HG03135 (cell line): ENCODE results near the gene SHTN1.
A peak's percentile ranks its signal among the peaks of the same experiment; 100 is the strongest.

Experiments used
- ATAC-seq: cut with Tn5 transposase; IDR thresholded peaks from one replicate; pipeline ENCODE4 v1.9.1; 2021; ENCODE audit warnings: mild to moderate bottlenecking, moderate library complexity; ENCODE audit not compliant: unreplicated experiment

SHTN1 gene, protein sequence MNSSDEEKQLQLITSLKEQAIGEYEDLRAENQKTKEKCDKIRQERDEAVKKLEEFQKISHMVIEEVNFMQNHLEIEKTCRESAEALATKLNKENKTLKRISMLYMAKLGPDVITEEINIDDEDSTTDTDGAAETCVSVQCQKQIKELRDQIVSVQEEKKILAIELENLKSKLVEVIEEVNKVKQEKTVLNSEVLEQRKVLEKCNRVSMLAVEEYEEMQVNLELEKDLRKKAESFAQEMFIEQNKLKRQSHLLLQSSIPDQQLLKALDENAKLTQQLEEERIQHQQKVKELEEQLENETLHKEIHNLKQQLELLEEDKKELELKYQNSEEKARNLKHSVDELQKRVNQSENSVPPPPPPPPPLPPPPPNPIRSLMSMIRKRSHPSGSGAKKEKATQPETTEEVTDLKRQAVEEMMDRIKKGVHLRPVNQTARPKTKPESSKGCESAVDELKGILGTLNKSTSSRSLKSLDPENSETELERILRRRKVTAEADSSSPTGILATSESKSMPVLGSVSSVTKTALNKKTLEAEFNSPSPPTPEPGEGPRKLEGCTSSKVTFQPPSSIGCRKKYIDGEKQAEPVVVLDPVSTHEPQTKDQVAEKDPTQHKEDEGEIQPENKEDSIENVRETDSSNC

DNA sequence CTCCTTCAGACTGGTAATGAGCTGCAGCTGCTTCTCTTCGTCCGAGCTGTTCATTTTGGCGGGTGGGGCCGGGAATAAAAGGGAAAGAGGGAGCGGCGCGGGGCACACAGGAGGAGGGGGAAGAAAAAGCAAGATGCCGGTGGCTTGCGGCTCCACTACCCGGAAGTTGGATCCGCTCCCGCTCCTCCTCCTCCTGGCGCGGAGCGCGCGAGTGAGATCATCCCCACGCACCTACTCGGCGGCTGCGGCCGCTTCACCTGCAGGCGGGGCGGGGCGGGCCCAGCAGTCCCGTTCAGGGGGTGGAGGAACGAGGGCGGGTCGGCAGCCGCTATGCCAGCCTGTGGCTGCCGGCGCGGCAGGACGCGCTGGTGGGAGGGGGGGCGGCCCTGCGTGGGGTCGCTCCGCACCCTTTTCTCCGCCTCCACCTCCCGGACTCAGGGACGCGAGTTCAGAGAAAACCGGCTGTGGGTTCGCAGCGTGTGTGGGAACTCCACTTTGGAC is at the start of gene SHTN1:
Gene SHTN1 (minus strand): TSS at position 162 of the 501 bp plus-strand sequence. CDS start 108 bp downstream, at position 54.
- ATAC-seq = peak; percentile 48

DNA sequence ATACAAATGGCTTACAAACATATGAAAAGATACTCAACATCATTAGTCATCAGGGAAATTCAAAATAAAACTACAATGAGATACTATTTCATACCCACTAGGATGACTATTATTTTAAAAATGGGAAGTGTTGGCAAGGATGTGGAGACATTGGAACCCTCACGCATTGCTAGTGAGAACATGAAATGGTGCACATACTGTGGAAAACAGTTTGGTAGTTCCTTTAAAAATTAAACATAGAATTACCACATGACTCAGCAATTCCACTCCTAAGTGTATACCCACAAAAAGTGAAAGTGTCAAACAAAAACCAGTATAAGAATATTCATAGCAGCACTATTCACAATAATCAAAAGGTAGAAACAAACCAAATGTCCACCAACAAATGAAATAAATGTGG is 48.5 kb upstream of the SHTN1 start:
- ATAC-seq = no peak

DNA sequence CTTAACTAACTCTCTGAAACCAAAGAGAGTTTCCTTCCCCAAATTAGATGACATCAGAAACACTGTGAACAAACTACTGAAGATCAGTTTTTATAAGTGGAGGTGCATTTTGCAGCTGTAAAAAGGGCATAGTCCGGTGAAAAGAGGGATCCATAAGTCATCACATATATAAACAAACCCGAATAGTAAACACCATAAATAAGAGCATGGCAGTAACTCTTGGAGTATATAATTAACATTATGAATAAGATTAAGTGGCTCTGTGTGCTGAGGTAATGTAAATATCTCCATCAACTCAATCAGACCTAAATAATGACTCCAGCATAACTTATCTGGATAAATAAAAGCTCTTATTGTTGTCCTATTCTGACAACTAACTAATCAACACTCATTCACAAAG is 43.0 kb upstream of the SHTN1 start:
- ATAC-seq = no peak

DNA sequence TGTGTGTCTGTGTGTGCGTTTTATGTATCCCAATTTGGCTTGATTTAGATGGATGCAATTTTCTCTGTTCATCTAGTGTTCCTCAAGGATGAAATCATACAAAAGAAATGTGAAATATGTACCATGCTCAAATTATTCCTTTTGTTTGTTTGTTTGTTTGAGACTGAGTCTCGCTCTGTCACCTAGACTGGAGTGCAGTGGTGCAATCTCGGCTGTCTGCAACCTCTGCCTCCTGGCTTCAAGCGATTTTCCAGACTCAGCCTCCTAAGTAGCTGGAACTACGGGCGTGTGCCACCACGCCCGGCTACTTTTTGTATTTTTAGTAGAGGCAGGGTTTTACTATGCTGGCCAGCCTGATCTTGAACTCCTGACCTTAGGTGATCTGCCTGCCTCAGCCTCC is 11.3 kb upstream of the SHTN1 start:
- ATAC-seq = no peak

DNA sequence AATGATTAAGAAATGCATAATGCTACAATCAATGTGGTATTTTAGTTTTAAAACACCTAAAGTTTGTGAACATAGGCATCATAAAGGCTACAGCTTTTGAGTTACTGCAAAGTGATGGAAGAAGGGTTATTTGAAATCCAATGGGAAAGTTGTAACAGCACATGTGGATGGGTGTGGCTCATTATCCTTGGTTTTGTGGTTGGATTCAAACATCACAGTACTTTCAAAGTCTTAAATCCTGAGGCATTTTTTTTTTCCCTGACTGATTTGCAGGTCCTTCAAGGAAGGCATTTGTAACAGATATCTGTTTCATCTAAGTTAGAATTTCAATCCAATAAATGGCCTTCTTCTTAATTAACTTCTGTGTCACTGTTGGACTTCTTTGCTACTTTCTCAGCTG is 9.8 kb upstream of the SHTN1 start:
- no peak for ATAC-seq

DNA sequence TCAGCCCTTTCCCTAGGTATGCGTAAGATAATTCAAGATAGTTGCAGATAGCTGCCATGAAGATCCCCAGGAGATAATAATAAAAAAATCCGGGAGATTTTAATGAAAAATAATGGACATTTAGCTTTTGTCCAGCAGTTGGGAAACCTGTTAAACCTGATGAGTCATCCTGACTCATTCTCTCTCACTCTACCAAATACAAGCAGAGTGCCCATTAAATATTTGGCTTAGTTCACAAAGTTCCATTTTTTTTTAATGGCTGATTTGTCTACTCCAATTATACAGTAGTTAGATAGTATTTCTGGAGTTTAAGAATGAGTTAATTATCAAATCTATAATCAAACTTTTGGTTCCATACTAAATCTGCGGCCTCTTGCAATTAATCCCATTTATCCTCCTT is 2.1 kb upstream of the SHTN1 start:
- no peak for ATAC-seq

DNA sequence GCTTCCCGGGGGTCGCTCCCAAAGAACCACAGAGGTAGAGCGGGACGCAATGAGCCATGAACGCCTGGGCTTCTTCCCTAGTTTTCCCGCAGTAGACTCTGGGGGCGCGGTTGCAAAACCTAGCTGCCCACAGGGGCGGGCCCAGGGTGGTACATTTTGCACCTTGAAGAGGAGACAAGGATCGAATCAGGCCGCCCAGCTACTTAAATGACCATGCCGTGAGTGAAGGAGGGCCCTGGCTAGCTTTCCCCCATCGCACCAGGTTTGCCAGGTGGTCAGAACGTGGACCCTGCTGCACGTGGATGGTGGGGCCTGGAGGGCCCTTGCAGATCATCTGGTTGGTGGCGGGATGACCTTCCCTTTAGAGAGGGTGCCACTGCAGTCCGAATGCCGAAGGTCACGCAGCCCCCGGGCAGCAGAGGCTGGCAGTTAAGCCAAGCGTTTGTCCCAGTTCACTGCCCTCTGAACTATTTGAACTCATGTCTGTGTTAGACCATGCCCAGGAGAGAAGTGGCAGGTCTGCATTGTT is 604 bp upstream of the SHTN1 start:
- ATAC-seq = no peak

DNA sequence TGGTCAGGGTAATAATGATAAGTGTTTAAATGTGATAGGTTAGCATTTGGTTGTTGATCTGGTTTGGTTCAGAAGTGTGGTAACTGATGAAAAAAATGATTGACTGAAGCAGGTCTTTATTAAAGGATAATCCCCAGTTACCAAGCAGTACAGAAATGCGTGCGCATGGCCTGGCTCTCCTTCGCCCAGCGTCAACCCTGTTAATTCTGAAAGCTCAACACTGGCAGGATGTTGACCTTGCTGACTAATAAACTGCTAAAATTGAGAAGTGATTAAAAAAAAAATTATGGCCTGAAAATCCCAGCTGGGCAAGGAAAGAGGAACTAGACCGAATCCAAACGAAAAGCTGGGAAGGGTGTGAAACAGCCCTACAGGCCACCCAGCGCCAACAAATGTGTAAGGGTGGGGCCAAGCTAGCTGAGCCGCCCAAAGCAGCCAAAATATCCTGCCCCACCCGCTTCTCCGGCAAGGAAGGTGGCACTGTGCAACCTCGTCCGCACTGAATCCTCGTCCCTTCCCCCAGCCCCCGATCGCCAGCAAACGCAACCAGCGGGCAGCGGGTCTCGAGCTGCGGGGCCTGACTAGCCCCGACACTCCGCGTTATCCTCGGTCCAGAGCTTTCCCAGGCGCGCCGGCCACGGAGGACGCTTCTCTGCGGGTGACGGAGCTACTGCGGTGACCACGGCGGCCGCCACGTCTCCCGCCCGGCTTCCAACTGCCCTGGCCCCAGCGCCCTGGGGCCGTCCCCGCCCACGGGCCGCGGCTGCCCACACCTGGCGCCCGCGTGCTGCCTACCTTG is 561 bp downstream of the SHTN1 start:
- peak; percentile 44 for ATAC-seq

DNA sequence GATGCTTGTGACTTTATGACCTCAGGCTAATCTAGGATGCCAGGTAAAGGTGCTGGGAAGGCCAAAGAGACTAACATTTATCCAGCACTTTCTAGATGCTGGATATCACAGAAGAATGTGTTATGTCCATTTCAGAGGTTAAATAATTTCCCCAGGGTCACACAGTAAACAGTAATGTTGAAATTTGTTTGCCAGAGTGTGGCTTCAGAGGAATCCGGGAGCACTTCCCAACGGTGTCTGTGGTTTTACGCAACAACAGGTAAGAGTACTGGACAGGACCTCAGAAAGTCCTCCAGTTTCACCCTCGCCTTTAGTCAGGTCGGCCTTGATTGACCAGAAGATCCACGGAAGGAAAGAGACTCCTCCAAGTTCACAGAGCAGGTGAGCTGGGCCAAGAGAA is 1.7 kb downstream of the SHTN1 start:
- no peak for ATAC-seq

DNA sequence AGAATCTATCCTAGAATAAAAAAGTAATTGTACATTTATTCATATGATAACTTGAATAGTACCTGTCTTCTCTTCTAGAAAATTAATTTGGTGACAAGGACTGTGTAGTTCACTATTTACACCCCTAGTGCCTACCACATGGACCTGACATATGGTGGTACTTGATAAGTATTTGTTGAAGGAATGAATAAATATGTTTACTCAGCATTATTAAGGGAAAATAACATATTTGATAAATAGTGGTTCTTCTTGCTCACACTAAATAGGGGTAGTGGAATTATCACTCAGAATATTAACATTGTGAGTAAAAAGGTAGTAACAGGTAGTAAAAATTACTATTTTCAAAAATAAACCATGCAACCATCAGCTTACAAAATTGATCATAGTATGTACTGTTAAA is 2.8 kb downstream of the SHTN1 start:
- ATAC-seq = no peak

DNA sequence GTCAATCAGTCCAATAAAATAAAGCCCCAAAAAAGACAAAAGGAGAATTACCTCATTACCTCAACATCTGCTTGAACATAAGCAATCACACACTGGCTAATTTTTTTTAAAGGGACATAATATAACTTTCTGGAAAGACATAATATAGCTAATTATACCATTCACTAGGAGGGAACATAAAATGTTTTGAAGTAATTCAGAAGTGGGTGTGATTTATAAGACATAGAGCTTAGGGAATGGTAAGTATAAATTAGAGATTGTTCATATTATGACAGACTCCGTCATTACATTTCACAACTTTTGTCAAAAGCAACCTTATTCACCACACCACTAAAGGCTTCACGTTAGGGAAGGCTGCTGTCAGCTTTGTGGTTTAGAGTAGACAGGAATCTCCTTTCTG is 3.8 kb downstream of the SHTN1 start:
- no peak for ATAC-seq

DNA sequence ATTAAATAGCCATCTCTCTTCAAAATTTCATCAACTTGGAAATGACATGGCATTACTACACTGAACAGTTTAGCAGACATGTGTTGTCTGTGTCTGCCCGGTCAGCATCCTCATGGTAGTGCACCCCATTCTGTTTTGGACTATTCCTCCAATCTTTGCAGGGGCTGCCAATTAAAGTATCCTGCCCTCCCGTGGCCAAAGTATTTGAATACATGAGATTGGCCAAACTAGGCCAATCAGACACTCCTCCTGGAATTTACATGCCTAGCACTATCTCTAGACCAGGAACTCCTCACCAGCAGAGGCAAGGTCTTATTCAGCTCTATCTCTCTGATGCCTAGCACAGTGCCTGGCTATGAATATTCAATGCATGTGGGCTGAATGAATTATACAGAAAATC is 4.4 kb downstream of the SHTN1 start:
- ATAC-seq = no peak

DNA sequence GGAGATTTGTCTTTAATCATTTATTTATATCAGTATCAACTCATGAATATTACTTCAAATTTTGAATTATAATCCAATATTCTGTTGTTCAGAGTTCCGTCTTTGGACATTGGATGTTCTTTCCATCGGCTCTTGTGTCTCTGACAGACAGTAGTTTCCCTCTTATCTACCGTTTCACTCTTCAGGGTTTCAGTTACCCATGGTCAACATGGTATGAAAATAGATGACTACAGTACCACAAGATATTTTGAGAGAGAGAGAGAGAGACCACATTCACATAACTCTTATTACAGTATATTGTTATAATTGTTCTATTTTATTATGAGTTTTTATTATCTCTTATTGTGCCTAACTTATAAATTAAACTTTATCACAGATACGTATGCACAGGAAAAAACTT is 6.8 kb downstream of the SHTN1 start:
- no peak for ATAC-seq

DNA sequence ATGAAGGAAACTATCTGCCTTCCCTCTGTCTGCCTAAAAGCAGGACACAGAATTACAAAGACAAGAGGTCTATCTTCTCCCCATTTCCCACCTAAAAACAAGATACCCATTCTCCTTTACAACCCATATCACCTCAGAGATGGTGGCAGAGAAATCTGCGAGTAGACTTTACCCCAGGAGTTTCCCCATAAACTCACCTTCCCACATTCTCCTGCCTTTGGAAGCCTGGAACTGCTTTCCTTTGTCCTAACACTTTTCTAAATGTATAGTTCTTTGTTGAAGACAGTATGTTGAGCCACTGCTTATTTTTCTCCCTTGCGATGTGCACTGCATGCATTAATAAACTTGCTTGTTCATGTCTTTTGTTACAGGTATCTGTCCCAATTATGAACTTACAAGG is 8.0 kb downstream of the SHTN1 start:
- no peak for ATAC-seq

DNA sequence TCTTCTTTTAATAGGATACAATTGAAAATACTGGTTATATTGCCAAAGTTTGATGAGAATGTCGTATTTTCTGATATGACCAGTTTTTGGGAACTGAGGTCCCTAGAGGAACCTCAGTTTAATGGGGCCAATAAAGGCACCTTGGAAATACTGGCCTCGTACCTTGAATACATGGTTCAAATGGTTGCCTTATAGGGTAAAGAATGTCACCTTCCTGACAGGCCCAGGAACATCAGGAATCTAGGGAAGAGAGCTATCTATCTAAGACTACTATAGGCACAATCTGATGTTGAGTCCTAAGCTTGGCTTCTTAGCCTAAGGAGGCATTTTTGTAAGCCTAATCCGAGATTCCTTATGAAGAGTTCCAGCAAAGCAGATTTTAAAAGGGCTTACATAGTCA is 9.3 kb downstream of the SHTN1 start:
- no peak for ATAC-seq

DNA sequence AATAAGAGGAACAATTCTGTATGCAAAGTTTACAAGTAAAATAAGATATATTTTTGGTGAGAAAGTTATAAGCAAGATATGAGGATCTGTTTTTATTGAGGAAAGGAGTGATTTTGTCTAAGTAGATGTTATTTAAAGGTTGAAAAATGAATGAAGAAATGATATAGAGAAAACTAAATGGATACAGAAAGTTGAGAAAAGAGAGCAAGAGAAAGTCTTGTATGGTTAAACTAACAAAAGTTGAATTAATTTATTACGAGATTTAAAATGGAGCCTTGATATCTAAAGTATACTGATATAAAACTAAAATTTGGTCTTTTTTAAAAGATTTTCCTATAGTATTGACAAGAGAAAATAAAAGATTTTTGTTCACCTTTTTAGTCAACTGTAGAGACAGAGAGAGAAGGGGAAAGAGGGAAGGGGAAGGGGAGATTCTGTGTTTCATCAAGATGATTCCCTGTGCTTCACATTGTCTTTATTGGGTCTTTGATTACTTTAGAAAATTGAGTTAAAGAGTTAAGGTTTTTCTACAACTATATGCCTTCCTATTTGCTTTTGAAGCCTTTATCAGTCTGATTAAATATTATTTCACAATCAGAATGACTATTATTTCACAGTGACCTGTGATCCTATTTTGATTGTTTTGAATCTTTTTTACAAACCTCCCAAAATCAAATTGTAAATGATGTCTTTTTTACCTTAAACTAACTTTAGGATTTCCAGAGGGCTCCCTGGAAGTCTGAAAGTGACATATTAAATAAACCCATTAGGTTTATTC is 10.7 kb downstream of the SHTN1 start:
- no peak for ATAC-seq

DNA sequence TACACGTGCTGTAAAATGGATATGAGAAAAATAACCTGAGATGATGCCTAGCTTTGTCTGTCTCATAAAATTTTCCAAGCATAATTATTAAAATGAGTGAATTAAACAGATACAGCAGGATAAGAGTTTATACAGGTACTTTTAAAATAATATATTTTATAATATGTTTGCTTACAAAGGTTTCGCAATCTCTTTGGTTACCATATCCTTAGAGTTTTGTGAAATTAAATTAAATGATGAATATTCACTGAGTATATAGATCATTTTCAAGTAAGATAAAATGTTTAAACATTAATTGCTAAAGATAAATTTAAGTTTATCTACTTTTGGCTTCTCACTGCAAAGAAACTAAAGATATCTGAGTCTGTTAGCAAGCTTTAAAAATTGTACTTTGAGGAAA is 11.4 kb downstream of the SHTN1 start:
- ATAC-seq = no peak

DNA sequence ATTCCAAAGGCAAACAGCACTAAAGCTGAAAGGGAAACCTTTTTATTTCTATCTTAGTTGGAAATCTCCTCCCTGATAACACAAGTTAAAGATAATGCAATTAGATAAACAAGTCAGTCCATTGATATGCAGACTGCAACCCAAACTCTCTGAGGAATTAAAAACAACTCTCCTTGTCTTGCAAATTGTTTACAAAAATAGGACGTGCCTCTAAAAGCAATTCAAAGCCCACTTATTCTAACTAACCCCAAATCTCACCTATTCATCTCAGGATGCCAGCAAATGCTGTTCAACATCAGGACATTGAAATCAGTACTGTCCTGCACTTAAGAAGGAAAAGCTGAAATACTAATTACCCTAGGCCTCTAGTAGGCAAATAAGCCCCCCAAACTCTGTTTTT is 12.8 kb downstream of the SHTN1 start:
- ATAC-seq = no peak

DNA sequence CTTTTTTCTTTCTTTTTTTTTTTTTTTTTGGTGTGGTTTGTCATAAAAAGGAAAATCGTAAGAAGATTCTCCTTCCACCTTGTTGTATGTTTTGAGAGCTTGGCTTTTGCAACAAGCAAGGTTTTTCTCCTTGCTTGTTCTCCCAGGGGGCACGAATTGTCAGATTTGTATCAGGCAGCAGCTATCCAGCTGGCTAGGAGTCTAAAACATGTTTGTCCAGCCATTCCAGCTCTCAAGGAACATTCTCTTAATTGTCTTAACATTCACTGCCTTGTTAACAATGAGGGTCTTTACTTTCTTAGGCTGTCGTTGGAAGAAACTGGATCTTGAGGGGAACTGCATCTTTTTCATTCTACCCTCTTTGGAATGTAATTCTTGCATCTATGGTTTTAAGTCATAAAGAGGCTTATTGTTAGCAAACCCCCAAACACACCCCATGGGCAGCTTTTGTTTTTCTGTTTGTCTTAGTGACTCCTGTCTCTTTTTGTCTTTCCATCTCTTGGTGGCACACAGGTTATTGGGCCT is 14.6 kb downstream of the SHTN1 start:
- no peak for ATAC-seq

DNA sequence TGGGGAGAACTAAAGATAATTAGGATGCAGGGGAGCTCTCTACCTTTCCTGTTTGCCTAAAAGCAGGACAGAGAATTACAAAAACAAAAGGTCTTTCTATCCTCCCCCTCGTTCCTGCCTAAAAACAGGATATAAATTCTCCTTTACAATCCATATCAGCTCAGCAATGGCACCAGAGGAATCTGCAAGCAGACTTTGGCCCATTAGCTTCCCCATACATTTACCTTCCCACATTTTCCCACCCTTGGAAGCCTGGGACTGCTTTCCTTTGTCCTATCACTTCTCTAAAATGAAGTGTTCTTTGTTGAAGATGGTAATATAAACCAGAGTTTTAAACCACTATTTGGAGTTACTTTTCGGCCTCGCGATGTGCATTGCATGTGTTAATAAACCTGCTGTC is 15.5 kb downstream of the SHTN1 start:
- no peak for ATAC-seq
